Fibroblast of skin of scalp (primary cell): ENCODE measurements around the gene MC1R. TPM values are rescaled to one million over a fixed set of nuclear protein-coding genes. Genes with fewer than 3 reads are reported as not detected.
"Not testable (repeated sequence)": the region's sequence is repeated elsewhere in the genome, so short reads cannot be mapped to it uniquely, and the experiment has no call there.

Source experiments
- DNase-seq: peaks from one replicate; pipeline ENCODE4 v3.0.0-alpha.2; 2013
- polyA plus RNA-seq, 2 experiments: library from polyadenylated mRNA; unstranded; fragments of 120-200 nt; gene quantifications; one replicate each; pipeline ENCODE4 v1.2.1, GENCODE V29; 2013; ENCODE audit not compliant: insufficient read length in 2 of 2

MC1R gene
- 5.1 TPM for polyA plus RNA-seq (2013, experiment 1 of 2; ENCODE audit: insufficient read length)
- polyA plus RNA-seq (2013, experiment 2 of 2; ENCODE audit: insufficient read length) = 3.4 TPM

DNA sequence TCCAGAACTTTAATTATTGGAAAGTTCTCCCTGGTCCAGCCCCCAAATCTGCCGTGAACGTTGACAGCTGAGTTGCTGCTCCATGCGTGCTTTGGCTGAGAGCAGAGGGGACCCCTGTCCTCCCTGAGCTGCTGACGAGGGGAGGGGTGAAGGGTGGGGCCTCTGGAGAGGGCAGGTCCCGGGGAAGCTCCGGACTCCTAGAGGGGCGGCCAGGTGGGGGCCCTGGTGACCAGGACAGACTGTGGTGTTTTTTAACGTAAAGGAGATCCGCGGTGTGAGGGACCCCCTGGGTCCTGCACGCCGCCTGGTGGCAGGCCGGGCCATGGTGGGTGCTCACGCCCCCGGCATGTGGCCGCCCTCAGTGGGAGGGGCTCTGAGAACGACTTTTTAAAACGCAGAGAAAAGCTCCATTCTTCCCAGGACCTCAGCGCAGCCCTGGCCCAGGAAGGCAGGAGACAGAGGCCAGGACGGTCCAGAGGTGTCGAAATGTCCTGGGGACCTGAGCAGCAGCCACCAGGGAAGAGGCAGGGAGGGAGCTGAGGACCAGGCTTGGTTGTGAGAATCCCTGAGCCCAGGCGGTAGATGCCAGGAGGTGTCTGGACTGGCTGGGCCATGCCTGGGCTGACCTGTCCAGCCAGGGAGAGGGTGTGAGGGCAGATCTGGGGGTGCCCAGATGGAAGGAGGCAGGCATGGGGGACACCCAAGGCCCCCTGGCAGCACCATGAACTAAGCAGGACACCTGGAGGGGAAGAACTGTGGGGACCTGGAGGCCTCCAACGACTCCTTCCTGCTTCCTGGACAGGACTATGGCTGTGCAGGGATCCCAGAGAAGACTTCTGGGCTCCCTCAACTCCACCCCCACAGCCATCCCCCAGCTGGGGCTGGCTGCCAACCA, at the start of gene MC1R:
TSS of gene MC1R (plus strand) at position 410 of the 895 bp plus-strand sequence. CDS start at position 807, 397 bp downstream.
- DNase-seq = peak; percentile 58

- no peak for DNase-seq
Measured at GRCh38 chr16:89869911-89870310, 48.8 kb upstream of the MC1R start.

- no peak for DNase-seq
Measured at GRCh38 chr16:89870440-89870839, 48.2 kb upstream of the MC1R start.

DNA sequence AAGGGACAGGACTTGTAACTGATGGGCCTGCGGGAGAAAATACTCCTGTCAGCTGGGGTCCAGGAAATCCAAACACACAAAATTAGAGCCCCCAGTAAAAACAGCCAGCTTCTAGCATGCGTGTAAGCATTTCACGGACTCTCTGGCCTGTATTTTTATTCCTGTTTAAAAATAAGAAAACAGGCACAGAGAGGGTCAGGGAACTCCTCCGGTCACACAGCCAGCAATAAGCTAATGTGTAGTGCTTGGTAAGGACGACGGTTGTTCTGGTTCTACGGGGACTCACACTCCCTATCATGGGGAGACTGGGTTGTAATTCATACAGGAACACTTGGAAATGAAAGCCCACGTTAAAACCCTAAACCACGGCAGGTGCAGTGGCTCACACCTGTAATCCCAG, 46.8 kb upstream of the MC1R start:
- no peak for DNase-seq

DNA sequence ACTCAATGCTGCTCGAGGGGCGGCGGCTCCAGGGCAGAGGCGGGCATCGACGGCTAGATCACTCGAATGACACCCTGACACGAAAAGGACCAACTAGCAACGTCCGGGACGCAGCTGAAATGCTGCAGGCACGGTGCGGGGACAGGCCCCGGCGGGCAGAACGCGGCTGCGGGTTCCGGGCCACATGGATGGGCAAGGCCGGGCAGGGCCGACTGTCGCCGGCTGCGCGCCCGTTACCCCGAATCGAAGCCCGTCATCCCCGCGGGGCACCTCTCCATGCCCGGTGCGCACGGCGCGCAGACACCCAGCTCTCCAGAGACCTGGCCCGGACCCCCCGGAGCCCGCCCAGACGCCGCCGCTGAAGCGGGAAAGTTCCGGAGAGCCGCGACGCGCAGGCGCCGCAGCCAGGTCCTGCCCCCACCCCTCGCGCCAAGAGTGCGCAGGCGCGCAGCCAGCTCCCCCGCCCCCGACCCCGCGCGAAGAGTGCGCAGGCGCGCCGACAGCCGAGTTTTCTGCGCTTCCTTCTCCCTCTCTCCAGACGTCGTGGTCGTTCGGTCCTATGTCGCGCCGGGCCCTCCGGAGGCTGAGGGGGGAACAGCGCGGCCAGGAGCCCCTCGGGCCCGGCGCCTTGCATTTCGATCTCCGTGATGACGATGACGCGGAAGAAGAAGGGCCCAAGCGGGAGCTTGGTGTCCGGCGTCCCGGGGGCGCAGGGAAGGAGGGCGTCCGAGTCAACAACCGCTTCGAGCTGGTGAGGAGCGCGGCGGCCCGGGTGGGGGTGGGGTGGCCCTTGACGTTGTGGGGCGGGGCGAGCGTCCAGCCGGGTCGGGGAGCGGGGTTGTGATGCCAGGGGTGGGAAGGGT, 45.3 kb upstream of the MC1R start, which contains the start of gene TCF25:
TSS of gene TCF25 (plus strand) at position 484 of the 863 bp plus-strand sequence. CDS start at position 560, 76 bp downstream.
- peak; percentile 91 for DNase-seq

DNA sequence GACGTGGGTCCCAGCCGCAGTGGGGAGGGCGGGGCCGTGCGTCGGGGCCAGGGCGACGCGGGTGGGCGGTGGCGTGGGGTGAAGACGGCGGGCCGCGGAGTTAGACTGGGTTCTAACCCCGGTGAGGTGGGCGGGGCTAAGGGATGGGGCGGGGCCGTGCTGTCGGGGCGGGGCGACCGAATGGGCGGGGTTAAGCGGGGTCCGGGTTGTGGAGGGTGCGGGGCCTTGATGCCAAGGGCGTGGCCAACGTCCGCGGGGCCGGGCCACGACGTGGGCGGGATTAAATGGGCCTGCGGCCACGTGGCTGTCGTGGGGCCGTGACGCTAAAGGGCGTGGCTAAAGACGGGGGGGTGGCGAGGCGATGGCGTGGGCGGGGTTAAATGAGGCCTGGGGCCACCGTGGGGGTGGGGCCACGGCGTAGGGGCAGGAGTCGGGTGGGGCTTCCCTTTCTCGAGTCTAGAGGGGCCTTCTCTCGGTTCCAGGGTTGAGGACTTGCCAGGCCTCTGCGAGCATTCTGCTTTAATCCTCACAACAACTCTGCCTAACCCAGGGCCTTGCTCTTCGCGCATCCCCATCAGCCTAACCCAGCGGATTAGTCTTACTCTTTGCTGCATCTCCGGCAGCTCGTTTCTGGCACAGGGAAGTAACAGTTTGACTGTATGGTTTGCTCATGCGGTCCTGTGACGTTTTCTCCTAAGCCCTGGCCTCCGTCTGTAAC, 44.5 kb upstream of the MC1R start:
- DNase-seq = peak; percentile 96

DNA sequence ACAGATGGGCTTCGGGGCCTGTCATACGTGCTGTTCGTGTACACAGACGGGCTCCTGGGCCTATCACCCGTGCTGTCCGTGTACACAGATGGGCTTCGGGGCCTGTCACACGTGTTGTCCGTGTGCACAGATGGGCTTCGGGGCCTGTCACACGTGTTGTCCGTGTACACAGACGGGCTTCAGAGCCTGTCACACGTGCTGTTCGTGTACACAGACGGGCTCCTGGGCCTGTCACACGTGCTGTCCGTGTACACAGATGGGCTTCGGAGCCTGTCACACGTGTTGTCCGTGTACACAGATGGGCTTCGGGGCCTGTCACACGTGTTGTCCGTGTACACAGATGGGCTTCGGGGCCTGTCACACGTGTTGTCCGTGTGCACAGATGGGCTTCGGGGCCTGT, 39.5 kb upstream of the MC1R start:
- DNase-seq = not testable (repeated sequence)

DNA sequence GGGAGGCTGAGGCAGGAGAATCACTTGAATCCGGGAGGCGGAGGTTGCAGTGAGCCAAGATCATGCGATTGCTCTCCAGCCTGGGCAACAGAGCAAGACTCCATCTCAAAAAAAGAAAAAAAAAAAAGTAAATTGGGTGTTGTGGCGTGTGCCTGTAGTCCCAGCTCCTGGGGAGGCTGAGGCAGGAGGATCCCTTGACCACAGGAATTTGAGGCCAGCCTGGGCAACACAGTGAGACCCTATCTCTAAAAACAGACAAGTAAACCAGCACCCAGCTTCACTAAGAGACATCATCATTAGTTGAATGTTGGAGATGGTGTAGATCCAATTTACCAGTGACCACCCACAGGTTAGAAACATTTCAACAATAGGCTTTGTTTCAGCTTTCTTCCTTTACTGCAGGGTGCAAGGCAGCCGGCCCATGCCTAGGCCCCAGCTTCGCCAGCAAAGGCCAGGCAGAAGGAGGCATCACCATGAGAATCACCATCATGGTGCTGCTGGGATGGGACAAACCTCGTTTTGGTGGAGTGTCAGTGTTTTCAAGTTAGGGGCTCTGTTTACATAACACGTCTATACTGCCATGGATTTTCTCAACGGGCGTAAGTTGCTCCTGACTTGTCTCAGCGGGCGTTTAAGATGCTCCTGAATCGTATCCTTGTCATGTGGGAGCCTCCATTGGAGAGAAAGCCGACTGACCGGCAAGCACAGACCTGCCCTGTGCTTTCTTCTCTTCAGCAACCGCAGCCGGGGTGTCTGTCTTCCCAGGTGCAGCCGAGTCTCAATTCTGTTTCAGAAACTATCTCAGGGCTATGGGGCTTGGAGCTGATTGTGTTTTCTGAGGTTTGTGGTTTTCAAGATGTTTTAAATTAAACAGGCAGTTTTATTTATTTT, 37.9 kb upstream of the MC1R start:
- DNase-seq = no peak

DNA sequence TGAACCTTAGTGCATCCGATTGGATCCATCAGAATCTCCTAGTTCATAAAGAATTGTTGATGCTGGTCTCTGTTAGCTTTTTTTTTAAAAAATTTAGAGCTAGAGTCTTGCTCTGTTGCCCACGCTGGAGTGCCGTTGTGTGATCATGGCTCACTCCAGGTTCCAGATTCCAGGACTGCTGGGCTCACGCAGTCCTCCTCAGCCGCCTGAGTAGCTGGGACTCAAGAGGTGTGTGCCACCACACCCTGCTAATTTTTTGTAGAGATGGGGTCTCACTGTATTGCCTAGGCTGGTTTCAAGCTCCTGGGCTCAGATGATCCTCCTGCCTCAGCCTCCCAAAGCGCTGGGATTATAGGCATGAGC, 37.3 kb upstream of the MC1R start:
- DNase-seq = no peak

DNA sequence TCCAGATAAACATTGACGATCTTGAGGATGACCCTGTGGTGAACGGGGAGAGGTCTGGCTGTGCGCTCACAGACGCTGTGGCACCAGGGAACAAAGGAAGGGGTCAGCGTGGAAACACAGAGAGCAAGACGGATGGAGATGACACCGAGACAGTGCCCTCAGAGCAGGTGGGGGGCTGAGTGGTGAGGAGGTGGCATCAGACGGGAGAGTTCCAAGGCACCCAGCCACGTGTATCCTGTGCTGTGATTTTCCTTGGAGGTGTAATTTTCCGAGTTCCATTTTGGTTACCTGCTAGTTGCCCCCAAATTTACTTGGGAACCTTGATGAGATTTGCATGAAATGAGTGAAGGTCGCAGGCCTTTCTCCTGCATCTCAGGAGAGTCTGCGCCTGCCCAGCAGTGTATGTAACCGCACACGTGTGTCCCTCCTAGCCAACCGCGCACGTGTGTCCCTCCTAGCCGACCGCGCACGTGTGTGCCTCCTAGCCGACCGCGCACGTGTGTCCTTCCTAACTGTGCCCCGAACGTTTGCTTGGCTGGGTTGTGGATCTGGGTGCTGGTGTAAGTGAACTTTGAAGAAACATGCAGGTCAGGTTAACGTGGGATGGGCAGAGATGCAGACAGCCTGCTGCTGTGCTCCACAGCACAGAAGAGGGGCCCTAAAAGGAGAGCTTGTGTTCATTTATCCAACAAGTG, 35.2 kb upstream of the MC1R start:
- DNase-seq = no peak

GRCh38 chr16:89884041-89884421, 34.6 kb upstream of the MC1R start:
- DNase-seq = no peak

- DNase-seq = no peak
Measured at GRCh38 chr16:89887243-89887642, 31.4 kb upstream of the MC1R start.

- DNase-seq = no peak
Measured at GRCh38 chr16:89890200-89890599, 28.5 kb upstream of the MC1R start.

DNA sequence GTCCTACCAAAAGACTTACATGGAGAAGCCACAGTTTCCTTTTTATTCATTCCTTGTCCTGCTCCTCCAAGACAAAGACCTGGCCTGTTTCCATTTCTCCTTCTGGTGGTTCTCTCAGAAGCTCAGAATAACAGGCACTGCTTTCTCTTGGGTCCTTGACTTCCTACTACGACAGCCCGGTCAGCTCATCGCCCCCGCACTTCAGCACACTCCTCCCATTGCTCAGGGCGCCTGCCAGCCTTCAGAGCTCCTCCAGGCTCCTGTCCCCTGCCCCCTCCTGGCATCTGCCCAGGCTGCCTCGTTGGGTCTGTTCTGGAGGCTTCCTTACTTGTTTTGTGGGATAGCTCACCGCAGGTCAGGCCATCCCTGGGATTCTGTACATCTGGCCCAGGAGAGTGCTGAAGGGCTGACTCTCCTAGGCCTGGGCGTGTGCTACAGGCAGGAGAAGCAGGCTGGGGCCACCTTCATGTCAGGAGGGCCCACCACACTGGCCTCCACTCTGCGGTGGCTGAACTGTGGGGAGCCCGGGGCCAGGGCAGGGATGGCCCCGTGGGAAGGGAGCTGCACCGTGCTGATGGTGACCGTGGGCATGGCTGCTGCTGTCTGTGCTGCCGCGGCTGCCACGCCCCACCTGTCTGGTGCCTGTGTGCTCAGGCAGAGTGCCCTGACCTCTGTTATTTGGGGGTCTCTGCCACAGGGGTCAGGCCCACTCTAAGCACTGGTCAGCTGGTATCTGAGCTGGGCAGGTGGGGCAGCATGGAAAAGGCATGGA, 27.6 kb upstream of the MC1R start:
- no peak for DNase-seq

DNA sequence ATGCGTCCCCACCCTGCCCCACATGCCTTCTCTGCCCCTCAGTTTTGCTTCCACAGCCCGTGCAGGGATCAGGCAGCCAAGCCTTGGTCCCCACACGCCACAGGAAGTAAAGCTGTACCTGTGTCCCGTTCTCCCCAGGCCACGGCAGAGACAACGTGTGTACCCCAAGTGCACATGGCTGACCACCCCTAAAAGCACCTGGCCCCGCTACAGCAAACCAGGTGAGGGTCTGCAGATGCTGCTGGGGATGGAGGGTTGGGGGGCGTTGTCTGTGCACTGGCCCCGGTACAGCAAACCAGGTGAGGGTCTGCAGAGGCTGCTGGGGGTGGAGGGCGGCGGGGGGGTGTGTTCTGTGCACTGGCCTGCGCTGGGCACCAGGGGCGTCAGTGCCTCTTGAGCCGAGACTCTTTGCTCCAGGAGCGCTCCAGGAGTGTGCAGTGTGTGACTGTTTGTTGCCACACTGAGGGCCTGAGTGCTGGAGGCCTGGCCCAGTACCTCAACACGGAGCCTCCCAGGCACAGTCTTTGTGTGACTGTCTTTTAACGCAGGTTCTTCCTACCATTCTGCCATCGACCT, 26.5 kb upstream of the MC1R start:
- DNase-seq = no peak

- DNase-seq = no peak
Measured at GRCh38 chr16:89892635-89893034, 26.0 kb upstream of the MC1R start.

DNA sequence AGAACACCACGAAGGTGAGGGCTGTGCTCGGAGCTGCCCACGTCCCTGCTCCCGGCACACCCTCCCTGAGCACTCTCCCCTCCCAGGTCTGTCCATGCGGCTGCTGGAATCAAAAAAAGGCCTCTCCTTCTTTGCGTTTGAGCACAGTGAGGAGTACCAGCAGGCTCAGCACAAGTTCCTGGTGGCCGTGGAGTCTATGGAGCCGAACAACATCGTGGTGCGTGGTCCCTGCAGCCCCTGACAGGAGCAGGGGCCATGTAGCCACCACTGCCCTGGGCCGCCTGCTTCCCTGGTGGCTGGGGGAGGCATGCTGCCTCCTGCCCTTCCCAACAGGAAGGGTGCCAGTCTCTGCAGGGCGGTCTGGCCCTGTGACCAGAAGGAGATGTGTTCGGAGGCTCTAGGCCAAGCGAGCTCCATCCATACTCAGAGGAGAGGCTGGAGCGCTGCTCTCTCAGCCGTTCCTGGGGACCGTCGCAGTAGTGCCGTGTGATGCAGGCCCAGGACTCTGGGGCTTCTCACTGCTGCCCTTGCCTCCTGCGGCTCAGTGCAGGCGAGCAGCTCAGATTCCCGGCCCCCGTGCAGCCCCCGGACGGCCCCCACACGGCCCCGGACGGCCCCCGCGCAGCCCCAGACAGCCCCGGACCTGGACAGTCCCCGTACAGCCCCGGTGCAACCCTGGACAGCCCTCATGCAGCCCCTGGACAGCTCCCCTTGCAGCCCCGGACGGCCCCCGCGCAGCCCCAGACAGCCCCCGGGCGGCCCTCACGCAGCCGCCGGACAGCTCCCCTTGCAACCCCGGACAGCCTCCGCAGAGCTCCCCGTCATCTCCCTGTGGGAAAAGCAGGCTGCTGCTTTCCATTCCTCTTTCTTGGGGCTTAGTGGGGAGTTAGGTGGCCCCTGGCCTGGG, 24.8 kb upstream of the MC1R start:
- no peak for DNase-seq

GRCh38 chr16:89895482-89896250, 23.0 kb upstream of the MC1R start:
- no peak for DNase-seq
